Islet precursor cell (in vitro differentiated cells): ENCODE measurements around the gene GJC2.
A peak's percentile ranks its signal among the peaks of the same experiment; 100 is the strongest.
"Not testable (repeated sequence)": the region's sequence is repeated elsewhere in the genome, so short reads cannot be mapped to it uniquely, and the experiment has no call there.

ENCODE experiments used
- DNase-seq: peaks from one replicate; pipeline ENCODE4 v3.0.0-alpha.2; 2018

GJC2 gene

GRCh38 chr1:228149406-228150119, at the start of gene GJC2:
Gene GJC2 (plus strand): TSS chr1:228149930. CDS start chr1:228157759, 7,829 bp downstream.
- peak; percentile 84 for DNase-seq

- no peak for DNase-seq
Observed at GRCh38 chr1:228100822-228101613, 48.7 kb upstream of the GJC2 start.

- DNase-seq, result no peak
Observed at GRCh38 chr1:228101614-228101993, 48.1 kb upstream of the GJC2 start.

DNA sequence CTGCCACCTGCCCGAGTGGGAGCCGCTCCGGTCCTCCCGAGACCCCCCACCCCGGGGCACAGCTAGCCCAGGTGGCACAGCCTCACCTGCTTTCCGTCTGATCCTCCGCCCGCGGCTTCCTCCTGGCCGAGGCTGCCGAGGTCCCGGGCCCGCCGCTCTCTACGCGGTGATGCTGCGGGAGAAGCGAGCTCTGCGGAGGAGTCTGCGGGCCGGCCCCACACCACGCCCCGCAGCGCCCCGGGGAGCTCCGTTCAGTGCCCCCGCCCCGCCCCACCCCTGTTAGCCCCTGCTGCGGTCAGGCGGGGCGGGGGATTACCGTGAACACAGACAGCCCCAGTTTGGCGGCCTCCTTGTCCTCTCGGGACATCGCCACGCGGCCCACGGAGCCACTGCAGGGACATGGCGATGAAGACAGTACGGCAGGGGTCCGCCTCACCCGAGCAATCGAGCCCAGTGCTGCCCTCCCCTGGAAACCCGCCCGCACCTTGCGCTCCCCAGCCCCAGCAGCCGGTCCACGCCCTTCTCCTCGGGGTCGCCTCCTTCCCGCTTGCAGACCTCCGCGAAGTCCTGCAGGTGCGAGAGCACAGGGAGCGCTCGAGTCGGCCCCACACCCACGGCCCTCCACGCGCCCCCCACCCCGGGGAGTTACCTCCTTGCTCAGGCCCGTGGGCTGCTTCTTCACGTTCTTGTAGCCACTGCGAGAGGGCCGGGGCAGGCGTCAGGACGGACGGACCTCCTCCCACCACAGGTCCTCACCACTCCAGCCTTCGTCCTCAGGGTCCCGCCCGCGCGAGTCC, 47.5 kb upstream of the GJC2 start:
- peak; percentile 84 for DNase-seq

DNA sequence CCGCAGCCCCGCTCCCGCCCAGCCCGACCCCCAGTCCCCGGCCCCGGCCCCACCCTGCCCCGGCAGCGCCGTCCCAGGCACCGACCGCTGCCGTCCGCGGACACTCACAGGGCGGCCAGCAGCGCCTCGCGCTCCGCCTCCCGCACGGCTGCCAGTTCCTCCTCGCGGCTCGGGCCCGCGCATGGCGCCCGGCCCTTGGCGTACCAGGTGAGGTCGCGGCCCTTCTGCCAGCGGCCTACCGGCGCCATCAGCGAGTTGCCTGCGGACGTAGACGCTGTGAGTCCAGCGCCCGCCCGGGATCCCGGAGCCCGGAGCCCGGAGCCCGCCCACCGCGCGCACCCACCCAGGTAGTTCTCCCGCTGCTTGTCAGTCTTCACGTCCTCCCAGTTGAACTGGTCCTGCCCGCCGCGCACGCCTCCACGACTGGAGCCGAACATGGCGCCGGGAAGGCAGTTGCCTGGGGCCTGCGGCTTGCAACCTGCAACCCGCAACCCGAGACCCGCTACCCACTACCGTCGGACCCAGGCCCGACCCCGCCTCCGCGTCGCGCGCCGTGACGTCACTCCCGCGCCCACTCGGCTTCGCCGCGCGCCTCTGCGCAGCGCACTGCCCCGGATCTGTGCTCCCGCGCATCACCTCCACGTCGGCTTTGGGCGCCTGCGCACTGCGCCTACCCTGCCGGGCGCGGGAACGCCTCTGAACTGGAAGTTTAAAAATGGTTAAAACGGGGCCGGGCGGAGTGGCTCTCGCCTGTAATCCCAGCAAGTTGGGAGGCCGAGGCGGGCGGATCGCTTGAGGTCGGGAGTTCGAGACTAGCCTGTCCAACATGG, 46.7 kb upstream of the GJC2 start, which contains the start of gene C1orf35:
Gene C1orf35, minus strand, starts transcription at position 535 of the 830 bp plus-strand sequence. Its CDS starts 98 bp downstream, at position 437.
- DNase-seq, result peak; percentile 97

DNA sequence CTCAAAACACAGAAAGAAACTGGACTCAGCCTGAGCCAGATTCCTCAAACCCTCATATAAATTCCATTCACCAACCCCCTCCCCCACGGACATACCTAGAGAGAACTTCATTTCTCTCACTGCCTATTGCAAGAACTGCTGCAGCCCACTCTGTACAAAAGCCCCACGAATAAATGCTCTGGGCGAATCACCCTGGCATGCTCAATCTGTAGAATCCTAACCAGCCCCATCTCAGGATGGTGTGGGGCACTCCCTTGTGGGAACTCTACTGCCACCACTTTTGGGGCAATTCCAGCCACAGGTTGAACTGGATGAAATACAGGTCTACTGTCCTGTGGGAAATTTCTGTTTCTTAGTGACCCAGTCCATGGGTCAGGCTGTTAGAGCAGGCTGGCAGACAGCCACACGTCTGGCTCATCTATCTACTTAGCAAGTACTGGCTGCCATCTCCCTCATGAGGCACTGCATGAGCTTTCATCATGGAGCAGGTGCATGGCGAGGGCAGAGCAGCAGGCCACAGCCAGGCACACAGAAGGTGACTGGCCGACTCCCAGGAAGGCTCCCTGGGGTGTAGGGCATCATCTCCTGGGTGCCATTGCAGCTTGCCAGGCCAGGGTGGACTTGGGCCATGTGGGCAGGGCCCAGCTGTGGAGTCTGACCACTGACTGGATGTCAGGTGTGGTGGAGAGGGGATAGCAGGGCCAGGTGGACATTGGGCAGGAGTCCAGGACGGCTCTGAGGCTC, 45.0 kb upstream of the GJC2 start:
- DNase-seq, result peak; percentile 58

DNA sequence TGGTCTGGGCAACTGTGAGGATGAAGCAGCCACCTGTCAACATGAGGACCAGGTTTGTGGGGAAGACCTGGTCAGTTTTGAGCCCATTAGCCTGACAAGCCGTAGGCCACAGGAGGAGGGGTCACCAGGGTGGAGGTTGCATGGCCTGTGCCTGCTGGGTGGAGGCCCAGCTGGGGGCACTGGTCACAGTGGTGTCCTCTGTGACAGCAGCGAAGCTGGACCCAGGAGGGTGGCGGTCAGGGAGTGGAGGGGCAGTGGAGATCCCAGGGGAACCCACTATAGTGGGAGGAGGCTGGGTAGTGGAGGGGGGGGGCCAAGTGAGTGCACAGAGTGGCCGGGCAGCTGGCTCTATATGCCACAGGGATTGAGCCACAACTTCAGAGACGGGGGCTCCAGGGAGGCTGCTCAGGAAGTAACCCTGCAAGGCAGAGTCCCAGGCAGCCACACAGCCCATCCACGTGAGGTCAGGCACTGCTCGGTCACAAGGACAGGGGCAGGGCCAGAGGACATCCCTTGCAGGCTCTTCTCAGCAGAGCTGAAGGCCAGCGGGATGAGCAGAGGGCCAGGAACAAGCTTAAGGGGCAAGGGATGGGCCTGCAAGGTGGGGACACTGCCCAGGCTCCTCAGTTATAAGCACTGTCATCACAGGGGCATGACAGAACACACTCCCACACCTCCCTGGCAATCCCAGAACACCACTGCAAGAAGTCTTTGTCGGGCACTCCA, 44.3 kb upstream of the GJC2 start:
- no peak for DNase-seq

DNA sequence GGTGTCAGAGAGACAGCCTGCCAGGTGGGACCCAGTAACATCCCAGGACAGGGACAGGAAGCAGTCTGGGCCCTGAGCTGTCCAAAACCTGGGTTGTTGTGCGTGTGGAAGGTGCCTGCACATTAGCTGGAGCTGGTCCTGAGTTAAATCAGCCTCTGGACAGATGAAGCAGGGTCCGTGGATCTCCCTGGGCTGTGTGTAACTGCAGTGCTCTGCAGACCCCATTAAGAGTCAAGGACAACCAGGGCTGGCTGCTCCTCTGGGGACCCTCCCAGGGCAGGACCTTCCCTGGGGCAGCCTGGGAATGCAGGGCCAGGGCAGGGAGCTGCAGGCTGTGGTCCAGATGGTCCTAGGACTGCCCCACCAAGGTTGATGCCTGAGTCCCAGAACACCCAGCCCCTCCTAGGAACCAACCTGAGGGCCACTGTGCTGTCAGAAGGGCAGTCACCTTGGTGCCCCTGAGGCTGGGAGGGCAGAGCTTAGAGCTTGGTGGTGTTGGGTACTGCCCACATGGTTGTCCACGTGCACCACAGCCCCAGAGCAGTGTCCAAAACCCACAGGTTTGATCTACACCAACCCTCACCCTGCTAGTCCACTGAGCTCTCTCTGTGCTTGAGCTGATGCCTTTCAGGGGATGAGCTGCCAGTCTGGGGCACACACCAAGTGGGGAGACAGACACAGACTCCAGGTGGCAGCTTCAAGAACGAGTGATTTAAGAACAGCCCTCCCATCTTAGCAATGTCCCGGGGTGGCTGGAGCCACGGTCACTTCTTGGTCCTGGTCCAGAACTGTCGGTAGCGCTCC, 43.5 kb upstream of the GJC2 start:
- DNase-seq, result no peak

- no peak for DNase-seq
Observed at GRCh38 chr1:228106800-228107054, 43.0 kb upstream of the GJC2 start.

DNA sequence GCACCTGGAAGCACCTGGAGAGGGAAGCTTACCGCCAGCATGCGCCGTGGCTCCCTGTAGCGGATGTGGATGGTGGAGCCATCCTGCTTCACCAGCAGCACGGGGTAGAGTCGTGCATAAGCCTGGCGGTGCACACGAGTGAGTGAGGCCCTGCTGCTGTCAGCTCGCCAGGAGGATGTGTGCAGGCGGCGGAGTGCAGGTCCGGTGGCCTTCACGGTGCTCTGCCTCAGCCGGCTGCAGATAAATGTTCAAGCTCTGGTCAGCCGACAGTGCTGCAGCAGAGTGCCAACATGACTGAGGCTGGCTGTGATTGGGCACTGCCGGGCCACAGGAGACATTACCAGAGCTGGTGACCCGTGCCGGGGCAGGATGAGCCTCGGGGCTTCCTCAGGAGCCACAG, 42.1 kb upstream of the GJC2 start:
- DNase-seq, result no peak

GRCh38 chr1:228108055-228108690, 41.6 kb upstream of the GJC2 start:
- no peak for DNase-seq

DNA sequence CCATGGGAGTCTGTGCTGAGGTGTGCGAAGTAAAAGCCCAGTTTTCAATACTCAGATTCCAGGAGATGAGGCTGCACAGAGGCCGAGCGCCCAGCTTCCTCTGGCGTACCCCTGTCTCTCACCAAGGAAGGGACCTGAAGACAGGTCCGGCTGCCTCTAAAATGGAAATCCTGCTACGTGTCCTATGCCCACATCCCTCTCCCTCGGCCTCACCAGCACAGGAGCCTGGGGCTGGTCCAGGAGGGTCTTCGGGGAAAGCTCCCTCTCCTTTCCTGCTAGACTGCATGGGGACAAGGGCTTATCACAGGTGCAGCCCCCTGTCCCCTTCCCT, 41.0 kb upstream of the GJC2 start:
- no peak for DNase-seq

GRCh38 chr1:228109073-228109961, 40.4 kb upstream of the GJC2 start, which contains the start of gene MRPL55:
Gene MRPL55 (minus strand): TSS chr1:228109299. CDS start chr1:228108260, 1,039 bp downstream.
- peak; percentile 99 for DNase-seq

GRCh38 chr1:228109962-228110488, 39.7 kb upstream of the GJC2 start:
- DNase-seq, result peak; percentile 77

- no peak for DNase-seq
Observed at GRCh38 chr1:228110556-228110955, 39.2 kb upstream of the GJC2 start.

- DNase-seq, result not testable (repeated sequence)
Observed at GRCh38 chr1:228111315-228111714, 38.4 kb upstream of the GJC2 start.

- no peak for DNase-seq
Observed at GRCh38 chr1:228112167-228112566, 37.6 kb upstream of the GJC2 start.

- no peak for DNase-seq
Observed at GRCh38 chr1:228112617-228113016, 37.1 kb upstream of the GJC2 start.

GRCh38 chr1:228114827-228115226, 34.9 kb upstream of the GJC2 start:
- DNase-seq, result no peak
